NCI-H2107 (cell line): ENCODE data around the gene ACYP2.
"Not testable (repeated sequence)": the region's sequence is repeated elsewhere in the genome, so short reads cannot be mapped to it uniquely, and the experiment has no call there.

Experiments
- DNase-seq: peaks from one replicate; lab custom pipeline; 2025; lab: John Stamatoyannopoulos, UW

The ACYP2 gene

GRCh38 chr2:54099370-54099769, 16.0 kb upstream of the ACYP2 start:
- DNase-seq: no peak

GRCh38 chr2:54099829-54100585, 15.4 kb upstream of the ACYP2 start:
- no peak for DNase-seq

GRCh38 chr2:54100772-54101171, 14.6 kb upstream of the ACYP2 start:
- no peak for DNase-seq

GRCh38 chr2:54103454-54104314, 11.7 kb upstream of the ACYP2 start:
- DNase-seq: no peak

GRCh38 chr2:54106631-54107454, 8.6 kb upstream of the ACYP2 start:
- DNase-seq: peak; percentile 3

- DNase-seq: no peak
These were observed 8.0 kb upstream of the ACYP2 start for GRCh38 chr2:54107455-54107764.

- DNase-seq: no peak
These were observed 7.4 kb upstream of the ACYP2 start for GRCh38 chr2:54107903-54108615.

GRCh38 chr2:54109848-54110247, 5.6 kb upstream of the ACYP2 start:
- DNase-seq: no peak

GRCh38 chr2:54114479-54114878, 936 bp upstream of the ACYP2 start:
- DNase-seq: not testable (repeated sequence)

- no peak for DNase-seq
These were observed 505 bp upstream of the ACYP2 start for GRCh38 chr2:54114936-54115283.

- not testable (repeated sequence) for DNase-seq
These were observed 1.2 kb downstream of the ACYP2 start for GRCh38 chr2:54116598-54116997.

- no peak for DNase-seq
These were observed 5.5 kb downstream of the ACYP2 start for GRCh38 chr2:54120950-54121349.

GRCh38 chr2:54122171-54122935, 6.9 kb downstream of the ACYP2 start:
- no peak for DNase-seq

GRCh38 chr2:54122939-54123338, 7.5 kb downstream of the ACYP2 start:
- DNase-seq: no peak

GRCh38 chr2:54127174-54127573, 11.8 kb downstream of the ACYP2 start:
- not testable (repeated sequence) for DNase-seq

GRCh38 chr2:54133056-54133455, 17.6 kb downstream of the ACYP2 start:
- no peak for DNase-seq

GRCh38 chr2:54139210-54139609, 23.8 kb downstream of the ACYP2 start:
- DNase-seq: no peak

GRCh38 chr2:54143780-54144179, 28.4 kb downstream of the ACYP2 start:
- no peak for DNase-seq

GRCh38 chr2:54148391-54148790, 33.0 kb downstream of the ACYP2 start:
- no peak for DNase-seq

GRCh38 chr2:54149638-54150441, 34.4 kb downstream of the ACYP2 start:
- DNase-seq: no peak
